Sigmoid colon (tissue), 7 donors: ENCODE results near the gene OR5A1. TPM values are rescaled to one million over a fixed set of nuclear protein-coding genes. Genes with fewer than 3 reads are reported as not detected.

ENCODE experiments used
- polyA plus RNA-seq, 3 donors: library from polyadenylated mRNA; stranded (reverse); fragments of 200-250 nt; gene quantifications; one replicate each; pipeline ENCODE4 v1.2.3, GENCODE V29; 2013
- total RNA-seq, 4 donors: library from RNA; depleted of rRNA; stranded (reverse); fragments of >200 nt; gene quantifications; one replicate each; pipeline ENCODE4 v1.1.0, GENCODE V29; 2016
- donor health status: healthy with polysubstance abuse.
- donor health status: Bipolar disorder and iron deficiency.
- donor health status: healthy.

The OR5A1 gene
- total and polyA plus RNA-seq, 7 donors: not detected

Other genes with a start within 250 kb of the OR5A1 start
- 10 to 100 TPM in 3 of 4 donors, 1 to 10 TPM in 1; 8.0 to 23.5 (median 13.6) TPM for gene MPEG1, start 223.5 kb upstream of the OR5A1 start, total RNA-seq
- gene MPEG1, start 223.5 kb upstream of the OR5A1 start, polyA plus RNA-seq: 10 to 100 TPM in 2 of 3 donors, 1 to 10 TPM in 1; 9.6 to 63.8 (median 32.4) TPM
- not detected for gene OR5AN1, start 77.6 kb upstream of the OR5A1 start, total RNA-seq
- not detected for gene OR5AN1, start 77.6 kb upstream of the OR5A1 start, polyA plus RNA-seq
- gene OR5A2, start 10.1 kb upstream of the OR5A1 start, total RNA-seq: not detected
- not detected for gene OR5A2, start 10.1 kb upstream of the OR5A1 start, polyA plus RNA-seq
- gene OR4D6, start 20.5 kb downstream of the OR5A1 start, total RNA-seq: not detected
- gene OR4D6, start 20.5 kb downstream of the OR5A1 start, polyA plus RNA-seq: not detected
- not detected for gene OR4D10, start 36.8 kb downstream of the OR5A1 start, total RNA-seq
- not detected for gene OR4D10, start 36.8 kb downstream of the OR5A1 start, polyA plus RNA-seq
- not detected for gene OR4D11, start 67.1 kb downstream of the OR5A1 start, total RNA-seq
- not detected for gene OR4D11, start 67.1 kb downstream of the OR5A1 start, polyA plus RNA-seq
- gene OR4D9, start 75.1 kb downstream of the OR5A1 start, total RNA-seq: not detected
- not detected for gene OR4D9, start 75.1 kb downstream of the OR5A1 start, polyA plus RNA-seq
- gene OSBP, start 179.3 kb downstream of the OR5A1 start, total RNA-seq: 10 to 100 TPM; 27.5 to 41.5 (median 30.0) TPM
- gene OSBP, start 179.3 kb downstream of the OR5A1 start, polyA plus RNA-seq: 10 to 100 TPM; 16.2 to 24.7 (median 17.1) TPM
- gene PATL1, start 232.6 kb downstream of the OR5A1 start, total RNA-seq: 10 to 100 TPM; 11.0 to 16.9 (median 12.3) TPM
- 10 to 100 TPM; 17.4 to 21.2 (median 17.8) TPM for gene PATL1, start 232.6 kb downstream of the OR5A1 start, polyA plus RNA-seq